Upper lobe of left lung (tissue), 6 donors: ENCODE measurements around the gene TCF25. TPM values are rescaled to one million over a fixed set of nuclear protein-coding genes. Genes with fewer than 3 reads are reported as not detected.

Experiments used
- ATAC-seq, 2 donors: fragments of 200-7000 bp; cut with Tn5 transposase; one replicate each; pipeline ENCODE4 v1.9.1; 2022; ENCODE audit warnings: mild to moderate bottlenecking in 2 of 2, moderate library complexity in 2 of 2; ENCODE audit not compliant: low FRiP score in 2 of 2
- DNase-seq, 2 donors: peaks; one replicate each; pipeline ENCODE4 v3.0.0-alpha.2; 2019 to 2020
- H3K27ac ChIP-seq, 4 donors: fragments of 200-600 bp; sonication (generic); one replicate each; pipeline ENCODE4 v1.5.1; 2016 to 2019
- H3K27me3 ChIP-seq, 4 donors: fragments of 200-600 bp; sonication (generic); one replicate each; pipeline ENCODE4 v1.5.1; 2017 to 2019
- H3K36me3 ChIP-seq, 4 donors: fragments of 200-600 bp; sonication (generic); one replicate each; pipeline ENCODE4 v1.5.1; 2016 to 2019
- H3K4me1 ChIP-seq, 4 donors: fragments of 200-600 bp; sonication (generic); one replicate each; pipeline ENCODE4 v1.5.1; 2018 to 2019
- H3K4me3 ChIP-seq, 4 donors: fragments of 200-600 bp; sonication (generic); one replicate each; pipeline ENCODE4 v1.5.1; 2017 to 2019; ENCODE audit warnings: mild to moderate bottlenecking in 2 of 4, moderate library complexity in 1 of 4
- H3K9me3 ChIP-seq, 4 donors: fragments of 200-600 bp; sonication (generic); one replicate each; pipeline ENCODE4 v1.5.1; 2018 to 2019
- EP300 ChIP-seq, 4 donors: sonication (generic); formaldehyde crosslinking; IDR thresholded peaks; one replicate each; pipeline ENCODE4 v1.5.1; 2017; ENCODE audit warnings: antibody characterized with exemption in 4 of 4, control low read depth in 2 of 4
- POLR2A ChIP-seq, 4 donors: fragments of 450-650 bp; IDR thresholded peaks; one replicate each; pipeline ENCODE4 v1.5.1; 2016 to 2017; ENCODE audit warnings: antibody characterized with exemption in 4 of 4, mild to moderate bottlenecking in 2 of 4
- POLR2AphosphoS5 ChIP-seq, 2 donors: sonication (generic); formaldehyde crosslinking; IDR thresholded peaks; one replicate each; pipeline ENCODE4 v1.5.1; 2017; ENCODE audit warnings: antibody characterized with exemption in 2 of 2
- WGBS, 2 donors: methylation state at CpG; one replicate each; pipeline ENCODE4 v1.1.5; 2017 to 2018; 5-methylcytosine and 5-hydroxymethylcytosine counted together
- total RNA-seq, 6 donors: library from RNA; depleted of rRNA in 4 of 6; stranded (reverse); fragments of >200 nt in 4 of 6; gene quantifications; one replicate each; pipeline versions ENCODE4 v1.1.0 to v1.2.1, GENCODE V29; 2016 to 2021
- TF ChIP-seq, protein P1 (sequence below), 6 experiments: fragments of 450-650 bp in 4 of 6; fragments of 200-600 bp in 2 of 6; sonication (generic) in 2 of 6; IDR thresholded peaks; one replicate each; pipeline ENCODE4 v1.5.1; 2016 to 2019; ENCODE audit warnings: antibody characterized with exemption in 6 of 6
- donor health status: DM: no; HTN: no; CAD: no; lungs with moderate emphysema.
- donor health status: DM: no; HTN: yes; CAD: no; lungs with severe emphysema.

TCF25 gene
- total RNA-seq, 6 donors from 2014 or later: 132 to 1,060 (median 211) TPM

- ATAC-seq: no peak
- 95% methylated on average over 8 to 21 of the region's 22 CpGs for WGBS, 2 donors
Observed at GRCh38 chr16:89855986-89856385, 17.4 kb upstream of the TCF25 start.

DNA sequence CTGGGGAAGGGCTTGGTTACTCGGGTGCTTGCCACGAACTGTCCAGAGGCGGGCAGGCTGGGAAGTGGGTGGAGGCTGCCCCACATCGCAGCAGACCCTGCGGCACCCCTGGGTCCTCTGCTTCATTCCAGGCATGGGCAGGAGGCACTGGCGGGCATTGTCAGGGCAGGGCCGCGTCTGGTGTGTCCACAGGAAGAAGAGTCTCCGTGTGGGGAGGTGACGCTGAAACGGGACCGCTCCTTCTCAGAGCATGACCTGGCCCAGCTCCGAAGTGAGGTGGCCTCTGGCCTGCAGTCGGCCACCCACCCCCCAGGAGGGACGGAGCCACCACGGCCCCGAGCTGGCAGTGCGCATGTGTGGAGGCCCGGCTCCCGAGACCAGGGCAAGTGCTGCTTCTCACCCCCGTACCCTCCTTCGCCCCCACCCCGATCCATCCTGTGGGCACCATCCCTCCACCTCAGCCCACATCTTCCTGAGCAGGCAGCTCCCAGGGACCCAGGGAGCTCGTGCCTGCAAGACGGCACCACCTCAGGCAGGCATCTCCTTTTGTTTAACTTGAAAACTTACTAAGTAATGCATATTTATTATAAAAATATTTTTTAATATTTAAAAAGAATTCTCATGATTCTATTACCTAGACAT is 14.3 kb upstream of the TCF25 start:
- no peak for TF ChIP-seq POLR2A (IDR thresholded peaks at IDR 0.05)
- TF ChIP-seq, protein P1, sequence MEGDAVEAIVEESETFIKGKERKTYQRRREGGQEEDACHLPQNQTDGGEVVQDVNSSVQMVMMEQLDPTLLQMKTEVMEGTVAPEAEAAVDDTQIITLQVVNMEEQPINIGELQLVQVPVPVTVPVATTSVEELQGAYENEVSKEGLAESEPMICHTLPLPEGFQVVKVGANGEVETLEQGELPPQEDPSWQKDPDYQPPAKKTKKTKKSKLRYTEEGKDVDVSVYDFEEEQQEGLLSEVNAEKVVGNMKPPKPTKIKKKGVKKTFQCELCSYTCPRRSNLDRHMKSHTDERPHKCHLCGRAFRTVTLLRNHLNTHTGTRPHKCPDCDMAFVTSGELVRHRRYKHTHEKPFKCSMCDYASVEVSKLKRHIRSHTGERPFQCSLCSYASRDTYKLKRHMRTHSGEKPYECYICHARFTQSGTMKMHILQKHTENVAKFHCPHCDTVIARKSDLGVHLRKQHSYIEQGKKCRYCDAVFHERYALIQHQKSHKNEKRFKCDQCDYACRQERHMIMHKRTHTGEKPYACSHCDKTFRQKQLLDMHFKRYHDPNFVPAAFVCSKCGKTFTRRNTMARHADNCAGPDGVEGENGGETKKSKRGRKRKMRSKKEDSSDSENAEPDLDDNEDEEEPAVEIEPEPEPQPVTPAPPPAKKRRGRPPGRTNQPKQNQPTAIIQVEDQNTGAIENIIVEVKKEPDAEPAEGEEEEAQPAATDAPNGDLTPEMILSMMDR (IDR thresholded peaks at IDR 0.05): no peak
- no peak for TF ChIP-seq POLR2AphosphoS5 (IDR thresholded peaks at IDR 0.05)
- TF ChIP-seq EP300 (IDR thresholded peaks at IDR 0.05): no peak
- ATAC-seq: no peak
- 92 to 95% methylated on average over 7 to 25 of the region's 25 CpGs for WGBS, 2 donors

More at GRCh38 chr16:89855986-89856385, 17.4 kb upstream of the TCF25 start:
- H3K27me3 ChIP-seq: no peaks in the 10 kb centered on the region
- H3K9me3 ChIP-seq: no peaks in the 10 kb centered on the region
- H3K27ac ChIP-seq: no peak overlapping the region
- H3K4me1 ChIP-seq: peaks cover 0 to 4% (median 2%) of the 10 kb centered on the region in 4 donors
- no peak overlapping the region for H3K4me3 ChIP-seq
- H3K36me3 ChIP-seq: no peaks in the 10 kb centered on the region
- peak in 1 of 2 donors; percentile 81 for DNase-seq
- TF ChIP-seq POLR2A (IDR thresholded peaks at IDR 0.05) (no peak), EP300 (IDR thresholded peaks at IDR 0.05) (no peak), POLR2AphosphoS5 (IDR thresholded peaks at IDR 0.05) (no peak)
- TF ChIP-seq, protein P1 (IDR thresholded peaks at IDR 0.05): no peak

GRCh38 chr16:89859615-89860007 is 13.8 kb upstream of the TCF25 start:
- 90 to 91% methylated on average over 16 of the region's 16 CpGs for WGBS, 2 donors
- Histone ChIP-seq H3K9me3 (no peaks in the 10 kb centered on the region), H3K27me3 (no peaks in the 10 kb centered on the region), H3K36me3 (no peaks in the 10 kb centered on the region), H3K27ac (no peak overlapping the region), H3K4me1 (peaks cover 13 to 25% (median 19%) of the 10 kb centered on the region in 4 donors), H3K4me3 (no peak overlapping the region)
- ATAC-seq: no peak
- DNase-seq: no peak
- TF ChIP-seq, protein P1 (IDR thresholded peaks at IDR 0.05): no peak
- TF ChIP-seq POLR2AphosphoS5 (IDR thresholded peaks at IDR 0.05) (no peak), POLR2A (IDR thresholded peaks at IDR 0.05) (no peak), EP300 (IDR thresholded peaks at IDR 0.05) (no peak)

More for the DNA sequence above, 14.3 kb upstream of the TCF25 start:
- H3K4me3 ChIP-seq: no peak overlapping the region
- H3K36me3 ChIP-seq: no peaks in the 10 kb centered on the region
- DNase-seq: peak in 1 of 2 donors; percentile 72
- no peak overlapping the region for H3K27ac ChIP-seq
- H3K27me3 ChIP-seq: no peaks in the 10 kb centered on the region
- H3K4me1 ChIP-seq: peaks cover 8 to 20% (median 14%) of the 10 kb centered on the region in 4 donors
- H3K9me3 ChIP-seq: no peaks in the 10 kb centered on the region

DNA sequence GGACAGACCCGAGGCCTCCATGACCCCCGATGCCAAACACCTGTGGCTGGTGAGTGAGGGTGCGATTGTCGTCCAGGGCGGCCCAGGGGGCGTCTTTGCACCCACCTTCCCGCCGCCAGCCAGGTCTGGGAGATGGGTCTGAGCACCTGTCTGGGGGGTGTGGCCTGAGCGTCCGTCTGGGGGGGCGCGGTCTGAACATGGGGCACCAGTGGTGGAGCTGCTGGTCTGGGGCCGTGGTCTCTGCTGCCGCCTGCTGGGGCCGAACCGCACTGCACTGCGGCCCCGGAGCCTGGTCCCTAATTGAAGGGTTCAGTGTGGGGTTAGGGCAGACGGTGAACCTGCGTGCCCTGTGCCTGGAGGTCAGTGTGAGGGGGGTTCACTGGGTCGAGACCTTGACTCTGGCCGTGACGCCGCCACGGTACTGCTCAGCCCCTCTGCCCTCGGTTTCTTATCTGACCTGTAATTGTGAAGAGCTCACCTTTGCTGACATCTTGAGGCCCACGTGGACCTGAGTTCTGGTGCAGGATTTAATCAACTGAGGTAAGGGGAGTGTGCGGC is 12.6 kb upstream of the TCF25 start:
- Histone ChIP-seq H3K4me3 (no peak overlapping the region), H3K36me3 (no peaks in the 10 kb centered on the region), H3K4me1 (peaks cover 16 to 26% (median 21%) of the 10 kb centered on the region in 4 donors), H3K27me3 (no peaks in the 10 kb centered on the region), H3K9me3 (no peaks in the 10 kb centered on the region), H3K27ac (no peak overlapping the region)
- DNase-seq (peak; percentile 70 to 96), ATAC-seq (peak; percentile 87 to 89)
- 10 to 59% methylated on average over 11 to 16 of the region's 28 CpGs for WGBS, 2 donors
- TF ChIP-seq, protein P1 (IDR thresholded peaks at IDR 0.05): peak; percentile 93 to 98 (median 97)
- no peak for TF ChIP-seq EP300 (IDR thresholded peaks at IDR 0.05)
